Measurements from ENCODE around the gene OPN4. TPM values are rescaled to one million over a fixed set of nuclear protein-coding genes. Genes with fewer than 3 reads are reported as not detected.

The OPN4 gene
- total and polyA plus RNA-seq, 2 of the 8 experiments (the other 6 are each of a cell fraction or from before 2014, with no cell fraction given), result not detected

DNA sequence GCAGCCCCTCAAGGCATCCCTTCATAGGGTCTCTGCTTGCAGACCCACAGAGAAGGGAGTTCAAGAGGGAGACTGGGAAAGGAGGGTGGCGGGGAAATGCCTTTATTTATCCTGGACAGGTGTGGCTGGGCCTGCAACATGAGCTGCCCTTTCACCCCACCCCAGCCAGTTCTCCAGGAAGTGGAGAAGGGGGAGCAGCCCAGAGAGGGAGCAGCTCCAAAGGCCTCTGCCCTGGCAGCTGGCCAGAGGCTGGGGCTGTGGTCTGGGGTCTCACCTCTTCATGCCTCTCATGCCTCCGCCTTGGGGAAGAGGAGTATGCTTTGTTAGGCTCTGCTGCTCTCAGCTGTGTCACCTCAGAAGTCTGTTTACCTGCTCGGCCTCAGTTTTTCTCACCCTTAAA lies 17.1 kb downstream of the OPN4 start:
- Histone ChIP-seq H3K4me2 (ENCODE audit: insufficient read depth in 1 of 2, low read depth in 2 of 2, low read length in 2 of 2) (no peak overlapping the region), H2BK15ac (ENCODE audit: low read length) (peak overlapping the region; percentile 46; the same call in 1 of the 2 replicates), H3K36me3 (ENCODE audit: control insufficient read depth in 2 of 4, insufficient read depth in 4 of 4, low read length in 3 of 4) (no peaks in the 10 kb centered on the region), H2AK5ac (ENCODE audit: low read depth, low read length) (no peak overlapping the region), H2BK20ac (ENCODE audit: low read length) (0 out of 2 replicates have a peak overlapping the region, but pooled peaks have one; percentile 48), H4K91ac (replicated peaks; ENCODE audit: insufficient read length, low read length) (peak overlapping the region; percentile 54), H3K27ac (ENCODE audit: low read depth, low read length) (no peak overlapping the region), H4K5ac (ENCODE audit: insufficient read length, low read depth, low read length) (no peak overlapping the region), H4K20me1 (replicated peaks in 1 of 2; ENCODE audit: control insufficient read depth in 1 of 2, insufficient read depth in 2 of 2, low read length in 2 of 2) (no peaks in the 10 kb centered on the region), H3K4me3 (ENCODE audit: extremely low read depth in 1 of 4, insufficient read depth in 2 of 4, low read depth in 3 of 4, low read length in 4 of 4) (no peak overlapping the region), H4K8ac (ENCODE audit: extremely low read depth, insufficient read depth, low read length) (no peak overlapping the region), H3K4me1 (replicated peaks in 1 of 4; ENCODE audit: control insufficient read depth in 3 of 4, insufficient read depth in 4 of 4, low read length in 3 of 4) (peaks cover 3 to 43% (median 25%) of the 10 kb centered on the region in 4 experiments), H2BK12ac (ENCODE audit: low read depth, low read length) (no peak overlapping the region), H3K4ac (replicated peaks; ENCODE audit: insufficient read length, low read depth, low read length) (peak overlapping the region; percentile 53), H3K27me3 (replicated peaks in 1 of 4; ENCODE audit: control insufficient read depth in 3 of 4, extremely low read depth in 1 of 4, insufficient read depth in 3 of 4, low read length in 3 of 4) (no peaks in the 10 kb centered on the region), H3K56ac (replicated peaks; ENCODE audit: insufficient read length, low read depth, low read length) (no peak overlapping the region), H3K9me3 (ENCODE audit: insufficient read depth in 2 of 2, low read depth in 1 of 2, low read length in 1 of 2) (no peaks in the 10 kb centered on the region), H2AFZ (ENCODE audit: low read length) (no peak overlapping the region), H3K14ac (ENCODE audit: insufficient read length) (no peak overlapping the region), H2BK120ac (replicated peaks; ENCODE audit: low read depth, low read length) (no peak overlapping the region), H2BK5ac (ENCODE audit: low read depth, low read length) (peak overlapping the region; percentile 20; the same call in 1 of the 2 replicates), H3K23me2 (ENCODE audit: low read depth, low read length) (no peaks in the 10 kb centered on the region), H3K9ac (replicated peaks in 1 of 4; ENCODE audit: extremely low read depth in 1 of 4, low read depth in 3 of 4, low read length in 3 of 4) (no peak overlapping the region), H3K79me2 (ENCODE audit: control insufficient read depth in 1 of 2, insufficient read depth in 2 of 2, low read length in 2 of 2) (no peaks in the 10 kb centered on the region), H3K79me1 (ENCODE audit: low read depth, low read length) (no peaks in the 10 kb centered on the region), H3K18ac (ENCODE audit: extremely low read depth, low read length) (peak overlapping the region; percentile 15; the same call in 1 of the 2 replicates), H3K23ac (ENCODE audit: insufficient read length) (no peak overlapping the region)
- FAIRE-seq (no peak), DNase-seq (ENCODE audit: low read depth in 1 of 2, low spot score in 2 of 2) (no peak)
- 91% methylated on average over 3 of the region's 3 CpGs; no CpG with 5 or more reads in 1 of the 2 experiments for WGBS, 2 experiments (ENCODE audit: extremely low coverage in 1 of 2, insufficient coverage in 1 of 2, insufficient read length in 1 of 2, insufficient replicate concordance in 2 of 2, low coverage in 1 of 2, low lambda C conversion rate in 2 of 2, missing lambda C conversion rate in 1 of 2)
- POLR2A ChIA-PET (ENCODE audit: partially characterized antibody), result interaction anchor here (1.0 to 1.1 kb wide), 2 partner anchors 28 to 263 kb away, joined by 3 to 5 read pairs; no protein-coding TSS in a partner anchor
- CTCF ChIA-PET (ENCODE audit: partially characterized antibody), result interaction anchor here (0.7 to 4.9 kb wide), 8 partner anchors 9 to 267 kb away, joined by 3 to 50 read pairs (median 6); no protein-coding TSS in a partner anchor
- no peak for TF ChIP-seq HDAC6 (IDR thresholded peaks at IDR 0.05; ENCODE audit: low read depth, low read length)
- TF ChIP-seq EGR1 (IDR thresholded peaks at IDR 0.05; ENCODE audit: borderline replicate concordance, low read depth, low read length), result no peak
- no peak for TF ChIP-seq SP1 (IDR thresholded peaks at IDR 0.05; ENCODE audit: low read depth, low read length)
- no peak for TF ChIP-seq SIN3A (conservative IDR thresholded peaks at IDR 0.05 in 1 of 2, IDR thresholded peaks at IDR 0.05 in 1 of 2; ENCODE audit: low read depth in 1 of 2, low read length in 2 of 2)
- TF ChIP-seq RFX5 (IDR thresholded peaks at IDR 0.05; ENCODE audit: borderline replicate concordance, low read depth, low read length), result no peak
- no peak for TF ChIP-seq RXRA (IDR thresholded peaks at IDR 0.05; ENCODE audit: insufficient read depth, low read depth, low read length)
- TF ChIP-seq HDAC2 (IDR thresholded peaks at IDR 0.05; ENCODE audit: borderline replicate concordance in 1 of 2, low read depth in 2 of 2, low read length in 2 of 2), result no peak
- no peak for TF ChIP-seq TCF12 (IDR thresholded peaks at IDR 0.05; ENCODE audit: low read depth, low read length)
- TF ChIP-seq RNF2 (IDR thresholded peaks at IDR 0.05; ENCODE audit: borderline replicate concordance, low read depth, low read length, missing control alignments, poor library complexity, severe bottlenecking), result no peak
- TF ChIP-seq KDM4A (IDR thresholded peaks at IDR 0.05; ENCODE audit: low read depth, low read length, severe bottlenecking), result no peak
- TF ChIP-seq POLR2AphosphoS5 (IDR thresholded peaks at IDR 0.05; ENCODE audit: low read depth, low read length), result no peak
- TF ChIP-seq SAP30 (IDR thresholded peaks at IDR 0.05; ENCODE audit: insufficient read depth, insufficient replicate concordance, low read length), result no peak
- TF ChIP-seq BACH1 (IDR thresholded peaks at IDR 0.05; ENCODE audit: low read length), result no peak

All from H1 (cell line).